Spleen (tissue), 11 donors: Measurements from ENCODE around the gene FBP1. TPM values are rescaled to one million over a fixed set of nuclear protein-coding genes. Genes with fewer than 3 reads are reported as not detected.
A peak's percentile ranks its signal among the peaks of the same experiment; 100 is the strongest.

Experiments
- DNase-seq: peaks from one replicate; pipeline ENCODE4 v3.0.0-alpha.2; 2020
- H3K27ac ChIP-seq, 8 donors: fragments of 200-600 bp; sonication (generic) in 7 of 8; 1 replicate in 4 of 8; 2 replicates in 4 of 8; pipeline versions ENCODE4 v1.5.0 to v1.8.0; 2016 to 2021; ENCODE audit warnings: inconsistent platforms in 4 of 8, mild to moderate bottlenecking in 4 of 8, moderate library complexity in 1 of 8
- H3K27me3 ChIP-seq, 7 donors: fragments of 200-600 bp; sonication (generic) in 6 of 7; replicated peaks in 1 of 7; 1 replicate in 4 of 7; 2 replicates in 3 of 7; pipeline versions ENCODE4 v1.5.0 to v1.8.0; 2016 to 2021; ENCODE audit warnings: inconsistent platforms in 3 of 7, mild to moderate bottlenecking in 1 of 7
- H3K36me3 ChIP-seq, 6 donors: fragments of 200-600 bp; sonication (generic) in 5 of 6; 1 replicate in 4 of 6; 2 replicates in 2 of 6; pipeline versions ENCODE4 v1.5.0 to v1.8.0; 2016 to 2021; ENCODE audit warnings: inconsistent platforms in 2 of 6
- H3K4me1 ChIP-seq, 6 donors: fragments of 200-600 bp; sonication (generic) in 5 of 6; 1 replicate in 3 of 6; 2 replicates in 3 of 6; pipeline versions ENCODE4 v1.5.0 to v1.8.0; 2016 to 2021; ENCODE audit warnings: inconsistent platforms in 3 of 6
- H3K4me3 ChIP-seq, 8 donors: fragments of 200-600 bp; sonication (generic) in 7 of 8; 1 replicate in 4 of 8; 2 replicates in 4 of 8; pipeline versions ENCODE4 v1.5.0 to v1.8.0; 2016 to 2021; ENCODE audit warnings: inconsistent platforms in 4 of 8, mild to moderate bottlenecking in 4 of 8, moderate library complexity in 2 of 8
- H3K9me3 ChIP-seq, 8 donors: fragments of 200-600 bp; sonication (generic) in 7 of 8; 1 replicate in 4 of 8; 2 replicates in 4 of 8; pipeline versions ENCODE4 v1.5.0 to v1.8.0; 2016 to 2021; ENCODE audit warnings: inconsistent platforms in 4 of 8
- CTCF ChIP-seq, 11 experiments: fragments of 200-600 bp in 7 of 11; fragments of 450-650 bp in 4 of 11; sonication (generic) in 4 of 11; IDR thresholded peaks in 8 of 11; conservative IDR thresholded peaks in 3 of 11; 1 replicate in 7 of 11; 2 replicates in 4 of 11; pipeline versions ENCODE4 v1.4.0 to v1.8.0; 2016 to 2021; ENCODE audit warnings: antibody characterized with exemption in 11 of 11, inconsistent platforms in 4 of 11, mild to moderate bottlenecking in 1 of 11
- POLR2A ChIP-seq, 3 donors: fragments of 450-650 bp; IDR thresholded peaks; one replicate each; pipeline ENCODE4 v1.5.1; 2017; ENCODE audit warnings: antibody characterized with exemption in 3 of 3, mild to moderate bottlenecking in 1 of 3
- POLR2AphosphoS5 ChIP-seq, 3 donors: sonication (generic); formaldehyde crosslinking; IDR thresholded peaks; one replicate each; pipeline ENCODE4 v1.5.1; 2017; ENCODE audit warnings: antibody characterized with exemption in 3 of 3
- WGBS, 5 donors: extraction: QIAGEN DNeasy Blood & Tissue Kit in 3 of 5; methylation state at CpG; one replicate each; pipeline versions ENCODE4 v1.1.5 to v1.1.7; 2013 to 2018; 5-methylcytosine and 5-hydroxymethylcytosine counted together
- intact Hi-C: fragments of 100-400 bp; cut with DNase I; formaldehyde crosslinking; loops from one replicate; pipeline ENCODE4 v1.15.0; 2023; ENCODE audit warnings: low total_unique reads
- polyA plus RNA-seq, 3 donors: library from polyadenylated mRNA; stranded (reverse); fragments of 200-250 nt; gene quantifications; one replicate each; pipeline ENCODE4 v1.2.1, GENCODE V29; 2013
- total RNA-seq, 7 donors: library from RNA; depleted of rRNA in 3 of 7; stranded (reverse); fragments of >200 nt in 3 of 7; fragmentation: NEBNext Ultra II Directional in 4 of 7; extraction: Animal tissue kit (Norgen Biotek cat#: 25700) in 4 of 7; gene quantifications; one replicate each; pipeline versions ENCODE4 v1.1.0 to v1.2.1, GENCODE V29; 2016 to 2021
- donor health status: healthy with polysubstance abuse.
- donor health status: DM: no; HTN: no; CAD: no; lungs with moderate emphysema.
- donor health status: DM: no; HTN: no; CAD: no.
- donor health status: Bipolar disorder and iron deficiency.
- donor health status: healthy.
- donor health status: DM: no; HTN: no; CAD: no.
- donor health status: DM: yes; HTN: yes; CAD: no.

The FBP1 gene
- total and polyA plus RNA-seq, 10 donors = 7.9 to 57.4 (median 12.4) TPM

GRCh38 chr9:94657021-94657725, 17.9 kb upstream of the FBP1 start:
- Histone ChIP-seq H3K27ac (no peak overlapping the region), H3K4me3 (no peak overlapping the region), H3K36me3 (no peaks in the 10 kb centered on the region), H3K9me3 (no peaks in the 10 kb centered on the region), H3K27me3 (no peaks in the 10 kb centered on the region), H3K4me1 (peaks cover 0 to 23% (median 10%) of the 10 kb centered on the region in 6 donors)
- intact Hi-C loops = no loop called here
- WGBS, 5 donors = 74 to 83% (median 81%) methylated on average over 4 of the region's 4 CpGs
- no peak for DNase-seq
- no peak for TF ChIP-seq CTCF (IDR thresholded peaks at IDR 0.05 in 8 of 11, conservative IDR thresholded peaks at IDR 0.05 in 3 of 11)
- TF ChIP-seq POLR2A (IDR thresholded peaks at IDR 0.05) = no peak
- TF ChIP-seq POLR2AphosphoS5 (IDR thresholded peaks at IDR 0.05) = no peak

- TF ChIP-seq POLR2AphosphoS5 (IDR thresholded peaks at IDR 0.05) = peak in 2 of 3 donors; percentile 41 to 82
- TF ChIP-seq POLR2A (IDR thresholded peaks at IDR 0.05) = peak in 1 of 3 donors; percentile 20
- no peak for TF ChIP-seq CTCF (IDR thresholded peaks at IDR 0.05 in 8 of 11, conservative IDR thresholded peaks at IDR 0.05 in 3 of 11)
- DNase-seq = peak; percentile 79
- H3K27ac ChIP-seq = peak overlapping the region; percentile 51 to 78 (median 66)
Observed at GRCh38 chr9:94656200-94656599, 16.9 kb upstream of the FBP1 start.

GRCh38 chr9:94655739-94656138, 16.4 kb upstream of the FBP1 start:
- whole genome bisulfite sequencing, 5 donors = 51 to 64% (median 58%) methylated on average over 10 of the region's 10 CpGs
- H3K4me1 ChIP-seq = peaks cover 0 to 26% (median 12%) of the 10 kb centered on the region in 6 donors

More at GRCh38 chr9:94656200-94656599, 16.9 kb upstream of the FBP1 start:
- Histone ChIP-seq H3K4me1 (peaks cover 0 to 26% (median 12%) of the 10 kb centered on the region in 6 donors), H3K36me3 (no peaks in the 10 kb centered on the region), H3K9me3 (no peaks in the 10 kb centered on the region), H3K4me3 (peak overlapping the region in 3 of 8 donors; percentile 7 to 51 (median 20)), H3K27me3 (no peaks in the 10 kb centered on the region)
- intact Hi-C loops = no loop called here
- 9 to 24% (median 18%) methylated on average over 6 of the region's 6 CpGs for WGBS, 5 donors

More at GRCh38 chr9:94655739-94656138, 16.4 kb upstream of the FBP1 start:
- Histone ChIP-seq H3K4me3 (peak overlapping the region in 3 of 8 donors; percentile 7 to 51 (median 20)), H3K27me3 (no peaks in the 10 kb centered on the region), H3K27ac (peak overlapping the region; percentile 51 to 78 (median 66)), H3K9me3 (no peaks in the 10 kb centered on the region), H3K36me3 (no peaks in the 10 kb centered on the region)
- TF ChIP-seq CTCF (IDR thresholded peaks at IDR 0.05 in 8 of 11, conservative IDR thresholded peaks at IDR 0.05 in 3 of 11) (no peak), POLR2A (IDR thresholded peaks at IDR 0.05) (no peak), POLR2AphosphoS5 (IDR thresholded peaks at IDR 0.05) (no peak)
- DNase-seq = peak; percentile 80
- intact Hi-C loops = no loop called here
